SK-N-SH (cell line): Measurements from ENCODE around the gene CPED1. TPM values are rescaled to one million over a fixed set of nuclear protein-coding genes. Genes with fewer than 3 reads are reported as not detected.

Experiments used
- CTCF ChIA-PET: fragments of 300-600, 350-600 bp; formaldehyde crosslinking; extraction: SDS; loops from one replicate; lab custom pipeline; 2021; lab: Yijun Ruan, JAX
- POLR2A ChIA-PET: fragments of 350-600 bp; sonication (Branson Sonifier 250); formaldehyde crosslinking; extraction: SDS; loops from one replicate; lab custom pipeline; 2020; ENCODE audit warnings: antibody characterized with exemption, inconsistent platforms; lab: Yijun Ruan, JAX
- DNase-seq: peaks from one replicate; pipeline ENCODE4 v3.0.0; 2012
- H2AFZ ChIP-seq: fragments of 200-600 bp; sonication (generic); 2 replicates; pipeline ENCODE4 v1.8.1; 2016; ENCODE audit warnings: antibody characterized with exemption, mild to moderate bottlenecking, low read depth
- H3F3A ChIP-seq: fragments of 200-600 bp; sonication (generic); replicated peaks from 2 replicates; pipeline ENCODE3; 2016; ENCODE audit warnings: antibody characterized with exemption, mild to moderate bottlenecking; ENCODE audit not compliant: insufficient read depth
- H3K27ac ChIP-seq, 2 experiments: fragments of 200-500 bp in 1 of 2; fragments of 200-600 bp in 1 of 2; sonication (Bioruptor generic) in 1 of 2; sonication (generic), shearing (Covaris generic) in 1 of 2; 2 replicates each; pipeline versions ENCODE4 v1.5.1 to v1.6.1; 2014 to 2016; ENCODE audit warnings: low read depth in 2 of 2, inconsistent platforms in 1 of 2, low read length in 1 of 2, mild to moderate bottlenecking in 1 of 2, mixed read lengths in 1 of 2
- H3K27me3 ChIP-seq: fragments of 200-600 bp; sonication (generic), shearing (Covaris generic); 2 replicates; pipeline ENCODE4 v1.6.1; 2016; ENCODE audit warnings: mixed run types; ENCODE audit not compliant: insufficient read depth
- H3K36me3 ChIP-seq, 2 experiments: fragments of 200-500 bp in 1 of 2; fragments of 200-600 bp in 1 of 2; sonication (Bioruptor generic) in 1 of 2; sonication (generic) in 1 of 2; replicated peaks in 1 of 2; 2 replicates each; pipeline versions ENCODE3 to v1.5.1; 2014 to 2016; ENCODE audit warnings: low read length in 1 of 2, mild to moderate bottlenecking in 1 of 2; ENCODE audit not compliant: insufficient read depth in 2 of 2, control insufficient read depth in 1 of 2
- H3K4me1 ChIP-seq, 2 experiments: fragments of 200-500 bp in 1 of 2; fragments of 200-600 bp in 1 of 2; sonication (Bioruptor generic) in 1 of 2; sonication (generic), shearing (Covaris generic) in 1 of 2; 2 replicates each; pipeline versions ENCODE4 v1.5.1 to v1.6.1; 2014 to 2016; ENCODE audit warnings: low read depth in 1 of 2, low read length in 1 of 2, mixed run types in 1 of 2; ENCODE audit not compliant: insufficient read depth in 2 of 2, control insufficient read depth in 1 of 2
- H3K4me2 ChIP-seq: fragments of 200-600 bp; sonication (generic), shearing (Covaris generic); 2 replicates; pipeline ENCODE4 v1.6.1; 2017; ENCODE audit warnings: mixed run types
- H3K4me3 ChIP-seq, 2 experiments: fragments of 200-500 bp in 1 of 2; fragments of 200-600 bp in 1 of 2; sonication (Bioruptor generic) in 1 of 2; sonication (generic), shearing (Covaris generic) in 1 of 2; 2 replicates each; pipeline versions ENCODE4 v1.5.1 to v1.8.1; 2014 to 2016; ENCODE audit warnings: low read depth in 2 of 2, inconsistent platforms in 1 of 2, low read length in 1 of 2, mild to moderate bottlenecking in 1 of 2, mixed read lengths in 1 of 2, moderate library complexity in 1 of 2
- H3K79me2 ChIP-seq: fragments of 200-600 bp; sonication (generic); 2 replicates; pipeline ENCODE4 v1.8.1; 2017; ENCODE audit warnings: mild to moderate bottlenecking; ENCODE audit not compliant: insufficient read depth
- H3K9ac ChIP-seq: fragments of 200-600 bp; sonication (generic); 2 replicates; pipeline ENCODE4 v1.6.1; 2017; ENCODE audit warnings: mixed run types
- H3K9me2 ChIP-seq: fragments of 200-600 bp; sonication (generic); 2 replicates; pipeline ENCODE4 v1.6.1; 2017; ENCODE audit warnings: mixed run types
- H3K9me3 ChIP-seq: fragments of 200-600 bp; sonication (generic); 2 replicates; pipeline ENCODE4 v1.6.1; 2017; ENCODE audit warnings: mixed run types, mild to moderate bottlenecking, moderate library complexity
- H4K20me1 ChIP-seq: fragments of 200-600 bp; sonication (generic); 2 replicates; pipeline ENCODE4 v1.6.1; 2017; ENCODE audit warnings: mild to moderate bottlenecking, mixed run types; ENCODE audit not compliant: insufficient read depth
- CHD2 ChIP-seq: fragments of 150-350 bp; IDR thresholded peaks from 2 replicates; pipeline ENCODE4 v1.6.1; 2018; ENCODE audit warnings: low read length; ENCODE audit not compliant: partially characterized antibody
- ELF1 ChIP-seq: IDR thresholded peaks from 2 replicates; pipeline ENCODE4 v1.4.0; 2012
- EP300 ChIP-seq, 2 experiments: IDR thresholded peaks; 2 replicates each; pipeline versions ENCODE4 v1.4.0 to v1.6.1; 2012; ENCODE audit warnings: borderline replicate concordance in 1 of 2, low read depth in 1 of 2, low read length in 1 of 2
- FOXM1 ChIP-seq: IDR thresholded peaks from 2 replicates; pipeline ENCODE4 v1.4.0; 2012; ENCODE audit warnings: low read depth, mild to moderate bottlenecking
- GABPA ChIP-seq: IDR thresholded peaks from 2 replicates; pipeline ENCODE4 v1.4.0; 2012; ENCODE audit warnings: low read depth, mild to moderate bottlenecking
- JUND ChIP-seq: IDR thresholded peaks from 2 replicates; pipeline ENCODE4 v1.4.0; 2012
- MXI1 ChIP-seq: IDR thresholded peaks from 2 replicates; pipeline ENCODE4 v1.6.1; 2012; ENCODE audit warnings: mild to moderate bottlenecking, low read depth, low read length, improper control_type of control experiment
- NFIC ChIP-seq: IDR thresholded peaks from 2 replicates; pipeline ENCODE4 v1.4.0; 2012; ENCODE audit warnings: borderline replicate concordance
- PBX3 ChIP-seq: IDR thresholded peaks from 2 replicates; pipeline ENCODE4; 2012
- POLR2AphosphoS5 ChIP-seq: IDR thresholded peaks from 2 replicates; pipeline ENCODE4 v1.6.1; 2012; ENCODE audit warnings: low read depth, low read length
- RAD21 ChIP-seq: IDR thresholded peaks from 2 replicates; pipeline ENCODE4 v1.6.1; 2012; ENCODE audit warnings: mild to moderate bottlenecking, low read length
- RCOR1 ChIP-seq: fragments of 150-350 bp; IDR thresholded peaks from 2 replicates; pipeline ENCODE4 v1.6.1; 2017; ENCODE audit warnings: antibody characterized with exemption, low read length
- REST ChIP-seq: IDR thresholded peaks from 2 replicates; pipeline ENCODE4 v1.6.1; 2012; ENCODE audit warnings: mild to moderate bottlenecking, low read depth, low read length, moderate library complexity
- RFX5 ChIP-seq: IDR thresholded peaks from 2 replicates; pipeline ENCODE4 v1.6.1; 2012; ENCODE audit warnings: mild to moderate bottlenecking, improper control_type of control experiment, low read length
- RXRA ChIP-seq: IDR thresholded peaks from 2 replicates; pipeline ENCODE4 v1.4.0; 2012; ENCODE audit warnings: low read depth, mild to moderate bottlenecking, borderline replicate concordance
- SIN3A ChIP-seq: IDR thresholded peaks from 2 replicates; pipeline ENCODE4 v1.6.1; 2012; ENCODE audit warnings: low read depth, mild to moderate bottlenecking, low read length, moderate library complexity, borderline replicate concordance
- TAF1 ChIP-seq: IDR thresholded peaks from 2 replicates; pipeline ENCODE4 v1.6.1; 2012; ENCODE audit warnings: low read depth, mild to moderate bottlenecking, low read length, moderate library complexity, borderline replicate concordance
- TCF12 ChIP-seq: IDR thresholded peaks from 2 replicates; pipeline ENCODE4 v1.4.0; 2012
- TEAD4 ChIP-seq: IDR thresholded peaks from 2 replicates; pipeline ENCODE4 v1.4.0; 2012; ENCODE audit warnings: mild to moderate bottlenecking, borderline replicate concordance; ENCODE audit not compliant: insufficient read depth
- USF1 ChIP-seq: IDR thresholded peaks from 2 replicates; pipeline ENCODE4 v1.4.0; 2012; ENCODE audit warnings: low read depth, borderline replicate concordance
- WGBS: methylation state at CpG from one replicate; pipeline ENCODE4 v1.1.6; 2017; ENCODE audit warnings: low lambda C conversion rate; 5-methylcytosine and 5-hydroxymethylcytosine counted together
- polyA plus RNA-seq, 3 experiments: library from polyadenylated mRNA; depleted of rRNA; stranded (reverse); fragments of >200 nt; gene quantifications; 2 replicates each; pipeline ENCODE4 v1.2.3, GENCODE V29; 2012
- TF ChIP-seq, protein P1 (sequence below): fragments of 150-350 bp; IDR thresholded peaks from 2 replicates; pipeline ENCODE4 v1.6.1; 2016; ENCODE audit warnings: mild to moderate bottlenecking, low read depth, low read length

The CPED1 gene
- polyA plus RNA-seq, 1 of the 3 experiments (the other 2 are of a cell fraction): 4.4 TPM

DNA sequence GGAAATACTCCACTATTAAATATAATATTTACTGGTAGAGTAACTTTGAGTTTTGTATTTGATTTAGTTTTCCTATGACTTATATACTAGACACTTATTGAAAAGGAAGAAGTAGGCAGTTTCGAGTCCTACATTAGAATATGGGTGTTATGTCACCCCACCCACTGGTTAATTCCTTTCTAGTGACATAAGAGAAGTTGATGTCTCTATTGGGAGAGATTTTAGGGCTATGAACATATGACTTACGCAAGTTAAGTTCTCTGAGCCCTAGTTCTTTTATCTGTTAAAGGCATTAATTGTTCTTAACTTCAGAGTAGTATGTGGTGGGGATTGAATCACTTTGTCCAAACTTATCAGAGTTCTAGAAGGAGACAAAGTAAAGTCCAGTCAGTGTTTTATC, 30.5 kb downstream of the CPED1 start:
- Histone ChIP-seq H3K27me3 (no peaks in the 10 kb centered on the region), H3K36me3 (no peaks in the 10 kb centered on the region), H2AFZ (no peak overlapping the region), H3K27ac (no peak overlapping the region), H3K9me2 (no peaks in the 10 kb centered on the region), H3K4me3 (no peak overlapping the region), H3K4me1 (peaks cover 8 to 15% of the 10 kb centered on the region in 2 experiments; a peak in 3 of 4 replicates), H3K9ac (no peak overlapping the region), H3K4me2 (no peak overlapping the region), H3K9me3 (no peaks in the 10 kb centered on the region), H3F3A (peaks cover 20% of the 10 kb centered on the region), H4K20me1 (no peaks in the 10 kb centered on the region), H3K79me2 (no peaks in the 10 kb centered on the region)
- 83% methylated on average over 2 of the region's 2 CpGs for WGBS
- POLR2A ChIA-PET: no interaction called here
- no peak for DNase-seq
- TF ChIP-seq REST (no peak), NFIC (no peak), RFX5 (no peak), USF1 (no peak), PBX3 (no peak), MXI1 (no peak)
- TF ChIP-seq, protein P1, sequence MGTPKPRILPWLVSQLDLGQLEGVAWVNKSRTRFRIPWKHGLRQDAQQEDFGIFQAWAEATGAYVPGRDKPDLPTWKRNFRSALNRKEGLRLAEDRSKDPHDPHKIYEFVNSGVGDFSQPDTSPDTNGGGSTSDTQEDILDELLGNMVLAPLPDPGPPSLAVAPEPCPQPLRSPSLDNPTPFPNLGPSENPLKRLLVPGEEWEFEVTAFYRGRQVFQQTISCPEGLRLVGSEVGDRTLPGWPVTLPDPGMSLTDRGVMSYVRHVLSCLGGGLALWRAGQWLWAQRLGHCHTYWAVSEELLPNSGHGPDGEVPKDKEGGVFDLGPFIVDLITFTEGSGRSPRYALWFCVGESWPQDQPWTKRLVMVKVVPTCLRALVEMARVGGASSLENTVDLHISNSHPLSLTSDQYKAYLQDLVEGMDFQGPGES: no peak
- CTCF ChIA-PET: no interaction called here

DNA sequence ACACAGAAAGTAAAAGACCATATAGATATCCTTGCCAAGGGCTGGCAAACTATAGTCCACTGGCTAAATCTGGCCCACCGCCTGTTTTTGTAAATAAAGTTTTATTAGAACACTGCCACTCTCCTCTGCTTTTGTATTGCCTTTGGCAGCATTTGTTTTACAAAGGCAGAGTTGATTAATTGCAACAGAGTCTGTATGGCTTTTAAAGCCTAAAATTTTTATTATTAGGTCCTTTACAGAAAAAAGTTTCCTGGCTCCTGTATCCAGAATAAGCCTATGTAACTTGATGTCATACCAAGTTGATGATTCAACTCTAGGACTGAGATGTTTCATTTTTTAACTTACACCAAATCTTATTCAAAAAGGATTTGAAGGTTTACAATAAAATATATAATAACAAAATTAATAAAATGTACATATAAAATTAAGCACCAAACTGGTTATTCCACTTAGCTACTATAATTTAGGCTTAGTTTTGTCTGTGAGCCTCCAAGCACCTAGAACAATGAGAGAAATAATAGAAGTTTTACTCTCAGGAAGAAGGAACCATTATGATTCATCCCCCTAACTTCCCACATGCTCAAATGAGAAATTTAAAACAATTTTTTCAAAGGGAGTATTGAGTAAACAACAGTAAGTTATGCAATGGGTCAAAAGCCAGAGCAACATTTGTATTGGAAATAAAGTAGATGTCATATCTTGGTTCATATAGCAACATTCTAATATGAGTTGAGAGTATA, 31.9 kb downstream of the CPED1 start:
- H3K9ac ChIP-seq: no peak overlapping the region
- no peaks in the 10 kb centered on the region for H3K9me3 ChIP-seq
- H3K27ac ChIP-seq: peak overlapping the region in 1 of 2 experiments; percentile 58; a peak in 2 of 4 replicates
- no peak overlapping the region for H3K4me3 ChIP-seq
- no peaks in the 10 kb centered on the region for H3K79me2 ChIP-seq
- POLR2A ChIA-PET: no interaction called here
- H2AFZ ChIP-seq: no peak overlapping the region
- DNase-seq: no peak
- no peaks in the 10 kb centered on the region for H3K27me3 ChIP-seq
- 96% methylated on average over 1 of the region's 1 CpG for WGBS
- H3K4me1 ChIP-seq: peaks cover 8 to 21% of the 10 kb centered on the region in 2 experiments; a peak in 3 of 4 replicates
- CTCF ChIA-PET: interaction anchor here (0.9 to 3.3 kb wide), 5 partner anchors 9 to 61 kb away, joined by 3 to 9 read pairs (median 4); partner anchors contain the start of gene CPED1
- H4K20me1 ChIP-seq: no peaks in the 10 kb centered on the region
- no peaks in the 10 kb centered on the region for H3K36me3 ChIP-seq
- H3K9me2 ChIP-seq: no peaks in the 10 kb centered on the region
- peaks cover 20% of the 10 kb centered on the region for H3F3A ChIP-seq
- H3K4me2 ChIP-seq: no peak overlapping the region
- no peak for TF ChIP-seq GABPA
- TF ChIP-seq POLR2AphosphoS5: no peak
- no peak for TF ChIP-seq TEAD4
- no peak for TF ChIP-seq RCOR1
- peak; percentile 43 for TF ChIP-seq JUND
- TF ChIP-seq CHD2: no peak
- TF ChIP-seq EP300 (IDR thresholded peaks at IDR 0.05; ENCODE audit: borderline replicate concordance in 1 of 2, low read depth in 1 of 2, low read length in 1 of 2): no peak
- TF ChIP-seq RAD21: no peak
- peak; percentile 35 for TF ChIP-seq TCF12
- 0 out of 2 replicates have a peak, but pooled peaks have one; percentile 8 for TF ChIP-seq ELF1
- no peak for TF ChIP-seq SIN3A
- peak; percentile 31; the same call in 1 of the 2 replicates for TF ChIP-seq RXRA
- TF ChIP-seq FOXM1: no peak
- no peak for TF ChIP-seq TAF1
- TF ChIP-seq NFIC: 0 out of 2 replicates have a peak, but pooled peaks have one; percentile 20
